Tibial nerve (tissue), 4 donors: Measurements from ENCODE around the gene SLC51B. TPM values are rescaled to one million over a fixed set of nuclear protein-coding genes. Genes with fewer than 3 reads are reported as not detected.

Experiments used
- DNase-seq, 2 donors: peaks; one replicate each; pipeline ENCODE4 v3.0.0-alpha.2; 2019; ENCODE audit warnings: low spot score in 2 of 2
- H3K27ac ChIP-seq, 4 donors: fragments of 200-600 bp; sonication (generic) in 3 of 4; one replicate each; pipeline ENCODE4 v1.5.1; 2017 to 2019; ENCODE audit warnings: mild to moderate bottlenecking in 1 of 4
- H3K27me3 ChIP-seq, 2 donors: fragments of 200-600 bp; sonication (generic) in 1 of 2; one replicate each; pipeline versions ENCODE4 v1.5.1 to v1.6.0; 2017 to 2019
- H3K36me3 ChIP-seq, 3 donors: fragments of 200-600 bp; sonication (generic); one replicate each; pipeline ENCODE4 v1.5.1; 2018 to 2019
- H3K4me1 ChIP-seq, 4 donors: fragments of 200-600 bp; sonication (generic) in 3 of 4; one replicate each; pipeline ENCODE4 v1.5.1; 2017 to 2019
- H3K4me3 ChIP-seq, 4 donors: fragments of 200-600 bp; sonication (generic) in 3 of 4; one replicate each; pipeline ENCODE4 v1.5.1; 2017 to 2019; ENCODE audit warnings: mild to moderate bottlenecking in 1 of 4, moderate library complexity in 1 of 4
- H3K9me3 ChIP-seq, 4 donors: fragments of 200-600 bp; sonication (generic) in 3 of 4; one replicate each; pipeline ENCODE4 v1.5.1; 2017 to 2019
- CTCF ChIP-seq, 5 experiments: fragments of 200-600 bp in 3 of 5; fragments of 450-650 bp in 2 of 5; sonication (generic) in 3 of 5; IDR thresholded peaks; one replicate each; pipeline ENCODE4 v1.5.1; 2016 to 2019; ENCODE audit warnings: antibody characterized with exemption in 5 of 5, mild to moderate bottlenecking in 3 of 5, moderate library complexity in 2 of 5
- EP300 ChIP-seq, 2 donors: sonication (generic); formaldehyde crosslinking; IDR thresholded peaks; one replicate each; pipeline ENCODE4 v1.6.1; 2017; ENCODE audit warnings: antibody characterized with exemption in 2 of 2, mild to moderate bottlenecking in 1 of 2
- POLR2A ChIP-seq, 2 donors: fragments of 450-650 bp; IDR thresholded peaks; one replicate each; pipeline ENCODE4 v1.6.1; 2017; ENCODE audit warnings: antibody characterized with exemption in 2 of 2, mild to moderate bottlenecking in 2 of 2, moderate library complexity in 2 of 2
- WGBS, 2 donors: methylation state at CpG; one replicate each; pipeline ENCODE4 v1.1.5; 2018; 5-methylcytosine and 5-hydroxymethylcytosine counted together
- total RNA-seq, 4 donors: library from RNA; depleted of rRNA; stranded (reverse); fragments of >200 nt; gene quantifications; one replicate each; pipeline ENCODE4 v1.1.0, GENCODE V29; 2016

The SLC51B gene
- total RNA-seq, 4 donors from 2014 or later: 2.7 TPM; not detected in 3

- H3K4me3 ChIP-seq: no peak overlapping the region
- H3K36me3 ChIP-seq: no peaks in the 10 kb centered on the region
- TF ChIP-seq CTCF (IDR thresholded peaks at IDR 0.05) (no peak), EP300 (IDR thresholded peaks at IDR 0.05) (no peak), POLR2A (IDR thresholded peaks at IDR 0.05) (no peak)
- H3K4me1 ChIP-seq: peaks cover 0 to 67% (median 28%) of the 10 kb centered on the region in 4 donors
- peaks cover 0 to under 1% of the 10 kb centered on the region in 2 donors for H3K27me3 ChIP-seq
- DNase-seq: no peak
- peak overlapping the region in 3 of 4 donors; percentile 48 to 84 (median 53) for H3K27ac ChIP-seq
- H3K9me3 ChIP-seq: no peaks in the 10 kb centered on the region
- WGBS, 2 donors: 19 to 22% methylated on average over 7 of the region's 7 CpGs
Measured at GRCh38 chr15:65082303-65082953, 37.2 kb downstream of the SLC51B start.

GRCh38 chr15:65083262-65083701 lies 38.1 kb downstream of the SLC51B start:
- 35 to 38% methylated on average over 7 of the region's 7 CpGs for WGBS, 2 donors
- H3K27ac ChIP-seq: peak overlapping the region in 3 of 4 donors; percentile 48 to 84 (median 53)

GRCh38 chr15:65084500-65085206 lies 39.5 kb downstream of the SLC51B start:
- Histone ChIP-seq H3K27me3 (no peaks in the 10 kb centered on the region), H3K4me3 (no peak overlapping the region), H3K4me1 (peaks cover 0 to 82% (median 35%) of the 10 kb centered on the region in 4 donors), H3K27ac (peak overlapping the region in 2 of 4 donors; percentile 37 to 77), H3K36me3 (no peaks in the 10 kb centered on the region), H3K9me3 (no peaks in the 10 kb centered on the region)
- DNase-seq: no peak
- 76 to 86% methylated on average over 7 of the region's 7 CpGs for WGBS, 2 donors
- TF ChIP-seq POLR2A (IDR thresholded peaks at IDR 0.05) (no peak), EP300 (IDR thresholded peaks at IDR 0.05) (no peak), CTCF (IDR thresholded peaks at IDR 0.05) (no peak)

More at GRCh38 chr15:65083262-65083701, 38.1 kb downstream of the SLC51B start:
- Histone ChIP-seq H3K36me3 (no peaks in the 10 kb centered on the region), H3K9me3 (no peaks in the 10 kb centered on the region), H3K27me3 (no peaks in the 10 kb centered on the region), H3K4me3 (no peak overlapping the region), H3K4me1 (peaks cover 0 to 69% (median 30%) of the 10 kb centered on the region in 4 donors)
- no peak for TF ChIP-seq POLR2A (IDR thresholded peaks at IDR 0.05)
- peak in 4 of 5 experiments; percentile 37 to 69 (median 46) for TF ChIP-seq CTCF (IDR thresholded peaks at IDR 0.05)
- no peak for DNase-seq

GRCh38 chr15:65085207-65085753 lies 40.1 kb downstream of the SLC51B start:
- Histone ChIP-seq H3K36me3 (no peaks in the 10 kb centered on the region), H3K27ac (peak overlapping the region in 2 of 4 donors; percentile 37 to 77), H3K9me3 (no peaks in the 10 kb centered on the region), H3K4me1 (peaks cover 0 to 84% (median 35%) of the 10 kb centered on the region in 4 donors), H3K4me3 (no peak overlapping the region), H3K27me3 (no peaks in the 10 kb centered on the region)
- no peak for TF ChIP-seq POLR2A (IDR thresholded peaks at IDR 0.05)
- no peak for TF ChIP-seq EP300 (IDR thresholded peaks at IDR 0.05)
- TF ChIP-seq CTCF (IDR thresholded peaks at IDR 0.05): no peak
- DNase-seq: no peak
- 47 to 48% methylated on average over 8 of the region's 8 CpGs for WGBS, 2 donors
